ENCODE data around the gene TSPAN14. TPM values are rescaled to one million over a fixed set of nuclear protein-coding genes. Genes with fewer than 3 reads are reported as not detected.

Gene TSPAN14
- polyA plus RNA-seq, 3 donors = 123 to 160 (median 146) TPM

DNA sequence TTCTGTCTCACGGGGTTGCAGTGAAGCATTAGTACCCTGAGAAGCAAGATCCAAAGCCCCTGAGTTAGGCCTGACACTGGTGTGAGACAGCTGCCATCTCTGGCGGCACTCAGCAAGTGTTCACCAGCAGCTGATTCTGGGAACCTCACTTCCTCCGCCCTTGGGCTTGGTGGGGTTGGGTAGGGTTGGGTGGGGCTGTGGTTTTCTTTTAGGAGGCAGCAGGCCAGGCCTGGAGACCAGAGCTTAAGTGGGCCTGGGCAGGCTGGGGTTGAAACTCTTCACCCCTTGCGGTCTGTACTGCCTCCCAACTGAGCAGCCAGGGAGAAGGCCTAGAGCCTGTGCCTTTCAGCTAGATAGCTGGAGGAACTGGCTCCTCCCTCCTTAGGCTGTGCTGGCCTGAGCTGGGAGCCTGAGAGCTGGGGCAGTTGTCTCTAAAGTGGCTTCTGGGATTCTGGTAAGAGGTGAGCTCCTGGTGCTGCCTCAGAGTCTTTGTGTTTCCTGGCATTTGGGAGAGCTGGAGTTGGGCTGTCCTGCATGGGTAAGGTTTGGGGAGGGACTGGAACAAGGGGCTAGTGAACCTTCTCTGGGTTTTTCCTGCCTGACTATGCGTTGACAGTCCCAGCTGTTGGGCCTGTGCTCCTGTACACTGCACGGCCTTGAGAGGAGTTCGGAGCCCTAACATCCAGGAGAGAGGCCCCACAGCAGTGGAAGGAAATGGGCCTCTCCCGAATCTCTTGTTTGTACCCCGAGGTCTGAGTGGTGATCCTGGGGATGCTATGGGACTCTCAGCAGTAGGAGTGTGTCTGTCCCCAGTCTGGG is 5.1 kb downstream of the TSPAN14 start:
- no peaks in the 10 kb centered on the region for H3K9me3 ChIP-seq (replicated peaks in 1 of 2; ENCODE audit: control insufficient read depth in 1 of 2, insufficient read depth in 1 of 2, low read length in 2 of 2)
- H4K20me1 ChIP-seq (ENCODE audit: insufficient read depth, low read length) = peaks cover 97% of the 10 kb centered on the region
- H3K27ac ChIP-seq (ENCODE audit: low read depth in 1 of 2, low read length in 2 of 2) = peak overlapping the region; percentile 80 to 92
- WGBS (ENCODE audit: insufficient coverage) = 17% methylated on average over 7 of the region's 9 CpGs
- peak; percentile 66 to 69 (median 68) for DNase-seq
- H3K36me3 ChIP-seq (replicated peaks in 1 of 2; ENCODE audit: control insufficient read depth in 1 of 2, insufficient read depth in 2 of 2, low read length in 2 of 2) = peaks cover 0 to 16% of the 10 kb centered on the region in 2 donors
- Mint-ChIP-seq H3K27me3 (ENCODE audit: low read depth in 3 of 3) (peaks cover 0 to 3% (median 2%) of the 10 kb centered on the region in 3 donors), H3K4me3 (peak overlapping the region; percentile 71 to 86), H3K4me1 (peaks cover 87% of the 10 kb centered on the region), H3K36me3 (peaks cover 21 to 46% of the 10 kb centered on the region in 2 donors), H3K9me3 (peaks cover 0 to 3% (median 0%) of the 10 kb centered on the region in 7 donors), H3K27ac (peak overlapping the region; percentile 86 to 97 (median 95))
- H3K9ac ChIP-seq (ENCODE audit: insufficient read depth, low read length, poor library complexity, severe bottlenecking) = peak overlapping the region; percentile 55
- no peaks in the 10 kb centered on the region for H3K27me3 ChIP-seq (ENCODE audit: control insufficient read depth in 2 of 2, insufficient read depth in 2 of 2, low read length in 2 of 2)
- peaks cover 90 to 91% of the 10 kb centered on the region in 2 donors for H3K4me1 ChIP-seq (ENCODE audit: control insufficient read depth in 1 of 2, insufficient read depth in 2 of 2, low read length in 2 of 2)
- TF ChIP-seq, protein P1, sequence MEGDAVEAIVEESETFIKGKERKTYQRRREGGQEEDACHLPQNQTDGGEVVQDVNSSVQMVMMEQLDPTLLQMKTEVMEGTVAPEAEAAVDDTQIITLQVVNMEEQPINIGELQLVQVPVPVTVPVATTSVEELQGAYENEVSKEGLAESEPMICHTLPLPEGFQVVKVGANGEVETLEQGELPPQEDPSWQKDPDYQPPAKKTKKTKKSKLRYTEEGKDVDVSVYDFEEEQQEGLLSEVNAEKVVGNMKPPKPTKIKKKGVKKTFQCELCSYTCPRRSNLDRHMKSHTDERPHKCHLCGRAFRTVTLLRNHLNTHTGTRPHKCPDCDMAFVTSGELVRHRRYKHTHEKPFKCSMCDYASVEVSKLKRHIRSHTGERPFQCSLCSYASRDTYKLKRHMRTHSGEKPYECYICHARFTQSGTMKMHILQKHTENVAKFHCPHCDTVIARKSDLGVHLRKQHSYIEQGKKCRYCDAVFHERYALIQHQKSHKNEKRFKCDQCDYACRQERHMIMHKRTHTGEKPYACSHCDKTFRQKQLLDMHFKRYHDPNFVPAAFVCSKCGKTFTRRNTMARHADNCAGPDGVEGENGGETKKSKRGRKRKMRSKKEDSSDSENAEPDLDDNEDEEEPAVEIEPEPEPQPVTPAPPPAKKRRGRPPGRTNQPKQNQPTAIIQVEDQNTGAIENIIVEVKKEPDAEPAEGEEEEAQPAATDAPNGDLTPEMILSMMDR (IDR thresholded peaks at IDR 0.05) = no peak
- H3K4me2 ChIP-seq (replicated peaks; ENCODE audit: extremely low read depth, low read length, poor library complexity, severe bottlenecking) = peak overlapping the region; percentile 93
- intact Hi-C loops (cut with micrococcal nuclease) = loop anchor here in 1 of 2 donors (5.0 kb wide), 1 partner anchor 43 kb away; no protein-coding TSS in a partner anchor
- H2AFZ ChIP-seq (ENCODE audit: insufficient read depth, low read depth, low read length, poor library complexity, severe bottlenecking) = no peak overlapping the region
- H3K4me3 ChIP-seq (replicated peaks in 1 of 3; ENCODE audit: low read depth in 2 of 3, low read length in 3 of 3) = peak overlapping the region in 2 of 3 experiments; percentile 3 to 96
- H3K79me2 ChIP-seq (ENCODE audit: insufficient read depth, low read length) = peaks cover 100% of the 10 kb centered on the region

DNA sequence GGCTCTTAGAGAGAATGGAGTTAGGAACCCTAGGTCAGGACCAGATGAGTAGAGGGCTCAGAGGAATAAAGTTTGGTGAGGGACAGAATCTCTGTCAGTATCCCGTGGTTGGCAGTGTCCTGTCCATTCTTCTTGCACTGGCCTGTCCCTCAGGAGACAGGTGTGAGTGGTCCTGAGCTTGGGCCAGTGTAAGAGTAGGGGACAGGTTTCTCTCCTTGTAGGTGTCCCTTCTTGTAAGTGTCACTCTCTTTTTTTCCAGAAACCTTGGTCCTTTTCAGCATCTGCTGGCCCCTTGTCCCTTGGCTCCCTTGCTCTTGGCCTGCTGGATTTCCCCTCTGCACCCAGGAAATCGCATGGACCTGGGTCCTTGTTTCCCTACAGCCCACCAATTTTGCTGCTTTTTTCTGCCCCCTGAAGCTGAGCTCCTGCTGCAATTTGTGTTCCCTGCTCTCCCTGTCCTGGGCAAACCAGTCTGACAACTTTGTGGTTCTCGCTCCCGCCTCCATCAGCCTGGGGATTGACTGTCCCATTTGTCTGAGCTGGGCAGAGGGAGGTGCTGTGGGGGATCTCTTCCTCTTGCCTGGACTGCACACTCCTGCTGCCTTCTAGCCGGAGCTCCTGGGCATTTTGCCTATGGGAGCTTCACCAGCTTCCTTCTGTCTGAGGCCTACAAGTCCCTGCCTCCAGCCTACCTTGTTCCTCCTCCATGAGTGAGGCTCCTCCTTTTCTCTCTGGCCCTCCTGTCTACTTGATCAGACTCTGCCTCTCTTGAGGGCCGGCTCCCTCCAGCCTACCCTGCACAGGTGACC is 6.5 kb downstream of the TSPAN14 start:
- Mint-ChIP-seq H3K27ac (peak overlapping the region; percentile 86 to 97 (median 95)), H3K36me3 (peaks cover 22 to 48% of the 10 kb centered on the region in 2 donors), H3K27me3 (ENCODE audit: low read depth in 3 of 3) (peaks cover 0 to 3% (median 2%) of the 10 kb centered on the region in 3 donors), H3K9me3 (peaks cover 0 to 3% (median 0%) of the 10 kb centered on the region in 7 donors), H3K4me3 (peak overlapping the region; percentile 72 to 86), H3K4me1 (peaks cover 99% of the 10 kb centered on the region)
- intact Hi-C loops (cut with micrococcal nuclease) = no loop called here
- peaks cover 100% of the 10 kb centered on the region for H3K79me2 ChIP-seq (ENCODE audit: insufficient read depth, low read length)
- WGBS (ENCODE audit: insufficient coverage) = 42% methylated on average over 4 of the region's 6 CpGs
- H3K9me3 ChIP-seq (replicated peaks in 1 of 2; ENCODE audit: control insufficient read depth in 1 of 2, insufficient read depth in 1 of 2, low read length in 2 of 2) = no peaks in the 10 kb centered on the region
- peaks cover 100% of the 10 kb centered on the region in 2 donors for H3K4me1 ChIP-seq (ENCODE audit: control insufficient read depth in 1 of 2, insufficient read depth in 2 of 2, low read length in 2 of 2)
- peaks cover 0 to 16% of the 10 kb centered on the region in 2 donors for H3K36me3 ChIP-seq (replicated peaks in 1 of 2; ENCODE audit: control insufficient read depth in 1 of 2, insufficient read depth in 2 of 2, low read length in 2 of 2)
- TF ChIP-seq, protein P1 (IDR thresholded peaks at IDR 0.05) = no peak
- H4K20me1 ChIP-seq (ENCODE audit: insufficient read depth, low read length) = peaks cover 100% of the 10 kb centered on the region
- peak overlapping the region; percentile 52 for H3K9ac ChIP-seq (ENCODE audit: insufficient read depth, low read length, poor library complexity, severe bottlenecking)
- no peak overlapping the region for H2AFZ ChIP-seq (ENCODE audit: insufficient read depth, low read depth, low read length, poor library complexity, severe bottlenecking)
- peak overlapping the region in 1 of 3 experiments; percentile 96 for H3K4me3 ChIP-seq (replicated peaks in 1 of 3; ENCODE audit: low read depth in 2 of 3, low read length in 3 of 3)
- peak overlapping the region; percentile 93 for H3K4me2 ChIP-seq (replicated peaks; ENCODE audit: extremely low read depth, low read length, poor library complexity, severe bottlenecking)
- no peak for DNase-seq
- peak overlapping the region; percentile 80 to 92 for H3K27ac ChIP-seq (ENCODE audit: low read depth in 1 of 2, low read length in 2 of 2)
- H3K27me3 ChIP-seq (ENCODE audit: control insufficient read depth in 2 of 2, insufficient read depth in 2 of 2, low read length in 2 of 2) = no peaks in the 10 kb centered on the region

Measured in CD14-positive monocyte (primary cell).